DOHH2 (cell line): ENCODE data around the gene YEATS2.

Source experiments
- H3F3A ChIP-seq: fragments of 200-600 bp; sonication (generic), shearing (Covaris generic); 2 replicates; pipeline ENCODE4 v1.6.0; 2016; ENCODE audit warnings: antibody characterized with exemption, mild to moderate bottlenecking; ENCODE audit not compliant: control insufficient read depth, insufficient read depth
- H3K27ac ChIP-seq: fragments of 200-600 bp; sonication (generic); 2 replicates; pipeline ENCODE4 v1.5.1; 2014; ENCODE audit warnings: low read depth, mild to moderate bottlenecking, low read length, moderate library complexity
- H3K27me3 ChIP-seq: fragments of 200-600 bp; sonication (generic); 2 replicates; pipeline ENCODE4 v1.6.1; 2014; ENCODE audit warnings: mild to moderate bottlenecking, low read length, mixed read lengths; ENCODE audit not compliant: control insufficient read depth
- H3K36me3 ChIP-seq: fragments of 200-600 bp; sonication (generic); 2 replicates; pipeline ENCODE4 v1.6.1; 2014; ENCODE audit warnings: mild to moderate bottlenecking, low read length, moderate library complexity, mixed read lengths; ENCODE audit not compliant: control insufficient read depth
- H3K4me1 ChIP-seq: fragments of 200-600 bp; sonication (generic); 2 replicates; pipeline ENCODE4 v1.6.1; 2014; ENCODE audit warnings: mild to moderate bottlenecking, low read length, mixed read lengths; ENCODE audit not compliant: control insufficient read depth
- H3K4me2 ChIP-seq: fragments of 200-600 bp; sonication (generic); 2 replicates; pipeline ENCODE4 v1.6.0; 2014; ENCODE audit warnings: mild to moderate bottlenecking, low read length, moderate library complexity
- H3K4me3 ChIP-seq: fragments of 200-600 bp; sonication (generic); 2 replicates; pipeline ENCODE4 v1.5.1; 2014; ENCODE audit warnings: mild to moderate bottlenecking, low read length, mixed read lengths
- H3K79me2 ChIP-seq: fragments of 200-600 bp; sonication (generic); 2 replicates; pipeline ENCODE4 v1.6.1; 2014; ENCODE audit warnings: mild to moderate bottlenecking, low read length, mixed read lengths; ENCODE audit not compliant: control insufficient read depth
- H3K9me2 ChIP-seq: fragments of 200-600 bp; sonication (generic); replicated peaks from 2 replicates; pipeline ENCODE4 v1.6.1; 2014; ENCODE audit warnings: mild to moderate bottlenecking, low read length, mixed read lengths; ENCODE audit not compliant: control insufficient read depth
- H3K9me3 ChIP-seq: fragments of 200-600 bp; sonication (generic); 2 replicates; pipeline ENCODE4 v1.6.1; 2014; ENCODE audit warnings: antibody characterized with exemption, low read length, mixed read lengths; ENCODE audit not compliant: control insufficient read depth, insufficient read depth
- H4K20me1 ChIP-seq: fragments of 200-600 bp; sonication (generic); 2 replicates; pipeline ENCODE4 v1.6.0; 2014; ENCODE audit warnings: low read depth, mild to moderate bottlenecking, antibody characterized with exemption, low read length, moderate library complexity; ENCODE audit not compliant: control insufficient read depth, insufficient read depth
- EZH2phosphoT487 ChIP-seq: fragments of 200-600 bp; sonication (generic); IDR thresholded peaks from 2 replicates; pipeline ENCODE4 v1.6.1; 2017; ENCODE audit warnings: borderline replicate concordance, mild to moderate bottlenecking, antibody characterized with exemption, low read length, moderate library complexity, mixed read lengths
- TF ChIP-seq, protein P1 (sequence below): fragments of 200-600 bp; sonication (generic); IDR thresholded peaks from one replicate; pipeline ENCODE4 v1.5.1; 2014; ENCODE audit warnings: antibody characterized with exemption, mild to moderate bottlenecking, low read depth, low read length; ENCODE audit not compliant: poor library complexity, severe bottlenecking

YEATS2 gene

DNA sequence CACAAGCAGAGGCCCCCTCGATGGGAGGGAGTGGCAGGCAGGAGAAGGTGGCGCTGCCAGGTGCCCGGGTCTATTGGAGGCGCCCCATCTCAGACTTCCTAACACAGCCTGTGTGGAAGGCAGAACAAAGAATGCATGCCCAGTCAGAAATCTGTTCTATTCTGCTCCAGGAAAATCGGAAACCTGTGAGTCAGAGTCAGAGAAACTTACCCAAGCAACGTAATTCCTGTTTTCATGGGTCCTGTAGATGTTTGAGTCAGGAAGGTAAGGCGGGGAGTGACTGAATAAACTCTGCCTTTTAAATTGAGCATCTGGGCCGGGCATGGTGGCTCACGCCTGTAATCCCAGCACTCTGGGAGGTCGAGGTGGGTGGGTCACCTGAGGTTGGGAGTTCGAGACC, 114.0 kb downstream of the YEATS2 start:
- no peak overlapping the region for H3K4me2 ChIP-seq
- H3K36me3 ChIP-seq: peaks cover 55% of the 10 kb centered on the region
- H3K9me2 ChIP-seq: no peaks in the 10 kb centered on the region
- no peak overlapping the region for H3K27ac ChIP-seq
- no peak overlapping the region for H3K4me3 ChIP-seq
- no peaks in the 10 kb centered on the region for H3K27me3 ChIP-seq
- no peaks in the 10 kb centered on the region for H3K4me1 ChIP-seq
- H3K9me3 ChIP-seq: no peaks in the 10 kb centered on the region
- TF ChIP-seq, protein P1, sequence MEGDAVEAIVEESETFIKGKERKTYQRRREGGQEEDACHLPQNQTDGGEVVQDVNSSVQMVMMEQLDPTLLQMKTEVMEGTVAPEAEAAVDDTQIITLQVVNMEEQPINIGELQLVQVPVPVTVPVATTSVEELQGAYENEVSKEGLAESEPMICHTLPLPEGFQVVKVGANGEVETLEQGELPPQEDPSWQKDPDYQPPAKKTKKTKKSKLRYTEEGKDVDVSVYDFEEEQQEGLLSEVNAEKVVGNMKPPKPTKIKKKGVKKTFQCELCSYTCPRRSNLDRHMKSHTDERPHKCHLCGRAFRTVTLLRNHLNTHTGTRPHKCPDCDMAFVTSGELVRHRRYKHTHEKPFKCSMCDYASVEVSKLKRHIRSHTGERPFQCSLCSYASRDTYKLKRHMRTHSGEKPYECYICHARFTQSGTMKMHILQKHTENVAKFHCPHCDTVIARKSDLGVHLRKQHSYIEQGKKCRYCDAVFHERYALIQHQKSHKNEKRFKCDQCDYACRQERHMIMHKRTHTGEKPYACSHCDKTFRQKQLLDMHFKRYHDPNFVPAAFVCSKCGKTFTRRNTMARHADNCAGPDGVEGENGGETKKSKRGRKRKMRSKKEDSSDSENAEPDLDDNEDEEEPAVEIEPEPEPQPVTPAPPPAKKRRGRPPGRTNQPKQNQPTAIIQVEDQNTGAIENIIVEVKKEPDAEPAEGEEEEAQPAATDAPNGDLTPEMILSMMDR: no peak
- H3F3A ChIP-seq: peaks cover 7% of the 10 kb centered on the region; the same call in 1 of the 2 replicates
- H4K20me1 ChIP-seq: 0 out of 2 replicates have a peak, but pooled peaks cover 6% of the 10 kb centered on the region
- H3K79me2 ChIP-seq: no peaks in the 10 kb centered on the region

DNA sequence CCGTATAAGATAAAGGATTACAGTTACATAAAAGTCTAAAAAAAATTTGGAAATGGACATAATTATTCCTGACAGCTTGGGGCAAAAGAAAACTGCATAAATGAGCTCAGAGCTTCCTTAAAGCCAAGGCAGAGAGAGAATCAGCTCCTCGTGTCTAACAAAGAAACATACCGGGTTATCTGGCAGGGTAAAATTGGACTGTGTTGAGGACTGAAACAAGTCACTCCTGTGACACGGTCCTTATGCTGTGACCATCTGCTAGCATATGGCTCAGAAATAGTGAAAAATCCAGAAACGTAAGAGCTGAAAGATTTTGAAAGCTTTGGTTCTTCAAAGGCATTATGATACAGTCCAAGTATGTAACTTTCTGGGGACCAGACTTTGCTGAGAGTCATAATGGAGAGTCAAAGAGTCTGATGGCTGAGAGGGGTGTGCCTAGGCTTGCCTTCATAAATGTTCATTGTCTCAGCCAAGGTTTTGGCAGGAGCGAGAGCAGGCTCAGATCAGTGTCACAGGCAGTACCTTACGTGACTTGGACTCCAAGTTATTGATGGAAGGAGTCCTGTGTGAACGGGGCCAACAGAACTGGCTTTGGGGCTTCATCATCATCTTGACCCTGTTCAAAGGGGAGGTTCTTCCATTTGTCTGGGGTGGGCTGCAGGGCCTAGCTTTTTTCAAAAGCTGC, 115.3 kb downstream of the YEATS2 start:
- Histone ChIP-seq H3K27me3 (no peaks in the 10 kb centered on the region), H3K4me2 (no peak overlapping the region), H3K4me3 (no peak overlapping the region), H4K20me1 (0 out of 2 replicates have a peak, but pooled peaks cover 6% of the 10 kb centered on the region), H3K27ac (no peak overlapping the region), H3K4me1 (no peaks in the 10 kb centered on the region), H3K79me2 (no peaks in the 10 kb centered on the region), H3F3A (peaks cover 7% of the 10 kb centered on the region; the same call in 1 of the 2 replicates), H3K9me3 (no peaks in the 10 kb centered on the region), H3K9me2 (no peaks in the 10 kb centered on the region), H3K36me3 (peaks cover 43% of the 10 kb centered on the region)
- TF ChIP-seq, protein P1: no peak
- no peak for TF ChIP-seq EZH2phosphoT487

DNA sequence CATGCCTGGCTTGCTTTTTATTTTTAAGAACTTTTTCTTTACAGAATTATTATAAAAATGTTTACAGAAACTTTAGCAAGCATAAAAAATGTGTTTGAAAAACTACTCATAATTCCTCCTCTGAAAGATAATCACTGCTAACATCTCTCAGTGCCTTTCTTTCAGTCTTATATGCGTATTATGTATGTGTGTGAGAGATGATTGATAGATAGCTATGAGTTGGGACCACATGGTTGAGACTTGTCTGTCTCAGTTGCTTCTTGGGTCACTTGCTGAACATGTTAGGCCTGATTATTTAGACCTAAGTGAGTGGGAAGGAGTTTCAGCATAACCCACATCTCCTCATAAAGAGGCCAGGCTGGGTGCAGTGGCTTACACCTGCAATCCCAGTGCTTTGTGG, 116.6 kb downstream of the YEATS2 start:
- no peak overlapping the region for H3K27ac ChIP-seq
- H3K36me3 ChIP-seq: peaks cover 33% of the 10 kb centered on the region
- H4K20me1 ChIP-seq: 0 out of 2 replicates have a peak, but pooled peaks cover 6% of the 10 kb centered on the region
- no peaks in the 10 kb centered on the region for H3K79me2 ChIP-seq
- no peaks in the 10 kb centered on the region for H3K9me2 ChIP-seq
- no peaks in the 10 kb centered on the region for H3K27me3 ChIP-seq
- H3K9me3 ChIP-seq: no peaks in the 10 kb centered on the region
- no peaks in the 10 kb centered on the region for H3K4me1 ChIP-seq
- no peak for TF ChIP-seq EZH2phosphoT487
- TF ChIP-seq, protein P1: no peak
- no peak overlapping the region for H3K4me2 ChIP-seq
- peaks cover 7% of the 10 kb centered on the region; the same call in 1 of the 2 replicates for H3F3A ChIP-seq
- no peak overlapping the region for H3K4me3 ChIP-seq
